ENCODE results near the gene KCNQ4. TPM values are rescaled to one million over a fixed set of nuclear protein-coding genes. Genes with fewer than 3 reads are reported as not detected.

The KCNQ4 gene
- total and polyA plus RNA-seq, 2 of the 8 experiments (the other 6 are each of a cell fraction or from before 2014, with no cell fraction given), result 2.2 to 3.9 TPM

- no peak for TF ChIP-seq KDM5A (IDR thresholded peaks at IDR 0.05; ENCODE audit: low read length)
- TF ChIP-seq JUN (IDR thresholded peaks at IDR 0.05; ENCODE audit: low read depth, low read length), result no peak
- no peak for TF ChIP-seq CHD1 (IDR thresholded peaks at IDR 0.05; ENCODE audit: low read depth, low read length)
- TF ChIP-seq BRCA1 (IDR thresholded peaks at IDR 0.05; ENCODE audit: low read depth, low read length), result no peak
- TF ChIP-seq CBX8 (IDR thresholded peaks at IDR 0.05; ENCODE audit: borderline replicate concordance, low read depth, low read length), result no peak
Measured at GRCh38 chr1:40793617-40794016, 10.0 kb downstream of the KCNQ4 start (continued).
